Measurements from ENCODE around the gene CPA3.

CPA3 gene

DNA sequence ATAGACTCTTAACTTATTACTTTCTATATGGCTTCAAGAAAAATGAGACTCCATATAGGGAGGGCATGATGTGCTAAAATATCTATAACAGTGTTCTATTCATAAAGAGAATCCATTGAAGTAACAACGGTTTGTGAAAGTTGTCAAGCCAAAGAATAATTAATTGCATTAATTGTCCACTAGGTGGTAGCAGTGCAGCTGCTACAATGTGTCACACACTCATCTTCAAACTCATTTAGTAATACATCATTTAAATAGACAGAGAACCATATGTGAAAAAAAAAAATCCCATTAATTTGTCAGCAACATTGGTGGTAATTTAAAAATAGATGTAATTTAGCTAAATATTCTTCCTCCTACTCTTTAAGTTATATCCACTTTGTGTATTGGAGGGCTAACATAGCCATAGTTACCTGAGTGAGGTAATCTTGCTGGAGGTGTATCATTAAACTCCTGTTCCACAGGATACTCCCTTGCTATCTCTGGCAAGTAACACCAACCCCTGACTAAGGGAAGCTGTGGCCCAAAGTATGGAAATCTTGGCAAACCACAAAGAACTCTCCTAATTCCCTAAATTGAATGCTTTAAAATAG is 3.7 kb upstream of the CPA3 start:
- DNase-seq = peak in 1 of 2 donors; percentile 23

DNA sequence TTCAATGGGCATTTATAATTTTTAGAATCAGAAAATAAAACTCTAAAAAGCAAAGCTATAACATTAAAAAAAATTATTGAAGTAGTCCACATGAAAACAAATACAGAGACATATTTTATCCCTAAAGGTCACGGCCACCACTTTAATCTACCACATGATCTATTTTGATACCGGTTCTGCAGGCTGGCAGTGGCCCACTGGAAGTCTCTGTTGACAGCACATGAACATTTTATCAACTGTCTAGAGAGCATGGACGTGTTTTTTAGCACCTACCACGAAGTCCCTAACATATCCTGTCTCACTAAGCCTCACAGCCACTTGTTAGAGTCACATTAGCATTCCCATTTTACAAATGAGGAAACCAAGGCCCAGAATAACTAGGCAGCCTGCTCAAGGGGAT is 1.8 kb upstream of the CPA3 start:
- DNase-seq = no peak

DNA sequence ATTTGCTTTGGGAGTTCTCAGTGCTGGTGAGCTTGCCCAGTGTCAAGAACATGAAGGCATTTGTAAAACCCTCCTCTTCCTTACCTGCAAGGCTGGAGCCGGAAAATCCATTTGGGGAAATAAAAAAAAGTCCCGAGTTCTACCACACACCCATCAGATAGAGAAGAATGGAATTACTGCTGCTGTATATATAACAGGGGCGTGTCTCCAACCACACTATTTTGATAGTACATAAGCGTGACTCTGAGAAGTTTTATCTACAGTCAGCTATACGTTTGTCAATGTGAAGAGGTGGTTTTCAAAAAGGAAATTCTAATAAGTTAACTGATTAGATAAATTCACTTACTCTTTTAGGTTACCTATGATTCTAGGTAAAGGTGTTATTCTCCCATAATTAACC is 1.3 kb upstream of the CPA3 start:
- no peak for DNase-seq

DNA sequence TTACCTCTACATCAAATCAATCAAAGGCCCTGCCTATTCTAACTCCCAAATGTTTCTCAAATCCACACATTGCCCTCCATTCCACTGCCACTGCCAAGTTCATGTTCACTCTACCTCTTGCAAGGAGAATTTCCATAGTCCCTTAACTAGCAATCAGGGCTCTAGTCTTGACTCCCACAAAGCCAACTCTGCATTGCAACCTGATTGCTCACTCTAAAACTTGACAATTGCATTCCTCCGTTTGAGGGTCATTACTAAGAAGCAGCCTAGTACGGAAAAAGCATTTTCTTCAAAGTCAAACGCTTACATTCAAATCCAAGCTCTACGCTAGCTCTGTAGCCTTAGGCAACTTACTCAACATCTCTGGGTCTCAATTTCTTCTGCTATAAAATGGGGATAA is 1.2 kb downstream of the CPA3 start:
- DNase-seq = no peak

DNA sequence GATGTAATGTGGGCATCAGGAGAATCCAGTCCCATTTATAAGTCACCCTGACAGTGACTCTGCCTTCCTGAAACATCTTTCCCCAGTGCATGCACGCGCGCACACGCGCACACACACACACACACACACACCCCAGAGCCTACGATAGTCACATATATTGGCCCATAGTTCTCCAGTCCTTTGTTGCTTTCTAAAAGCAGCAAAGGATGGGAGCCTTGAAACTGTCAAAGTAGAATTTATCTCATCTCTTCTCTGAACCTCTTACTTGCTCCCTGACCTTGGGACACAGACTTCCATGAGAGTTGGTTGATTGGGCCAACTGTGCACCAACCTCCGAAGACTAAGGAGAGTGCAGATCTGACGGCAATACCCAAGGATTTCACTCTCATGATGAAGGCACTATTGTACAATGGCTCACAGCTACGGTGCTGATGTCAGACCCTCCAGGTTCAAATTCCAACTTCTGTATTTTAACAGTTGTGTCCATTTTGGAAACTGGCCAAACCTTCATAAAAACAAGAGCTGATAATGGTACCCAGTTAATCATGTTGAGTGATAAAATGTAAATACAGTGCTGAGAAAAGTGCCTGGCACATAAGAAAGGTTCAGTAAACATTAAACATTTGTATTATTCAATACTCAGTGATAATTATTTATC is 8.3 kb downstream of the CPA3 start:
- no peak for DNase-seq

DNA sequence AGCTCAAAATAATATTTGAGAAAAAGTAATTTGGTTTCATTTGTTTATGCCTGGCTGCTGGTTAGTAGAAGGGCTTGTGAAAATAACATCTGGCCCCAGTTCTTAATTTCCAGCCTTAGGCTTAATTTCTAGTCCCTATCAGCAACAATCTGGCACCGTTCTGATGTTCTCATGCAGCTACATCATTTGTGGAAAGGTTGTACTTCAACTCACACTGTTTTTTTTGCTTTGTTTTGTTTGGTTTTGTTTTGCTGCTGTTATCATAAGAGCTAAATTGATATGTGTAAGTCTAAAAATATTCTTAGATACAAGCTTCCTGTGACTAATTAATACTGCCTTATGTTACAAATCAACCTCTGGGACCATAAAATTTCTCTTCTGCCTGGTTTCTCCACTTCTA is 8.9 kb downstream of the CPA3 start:
- no peak for DNase-seq

DNA sequence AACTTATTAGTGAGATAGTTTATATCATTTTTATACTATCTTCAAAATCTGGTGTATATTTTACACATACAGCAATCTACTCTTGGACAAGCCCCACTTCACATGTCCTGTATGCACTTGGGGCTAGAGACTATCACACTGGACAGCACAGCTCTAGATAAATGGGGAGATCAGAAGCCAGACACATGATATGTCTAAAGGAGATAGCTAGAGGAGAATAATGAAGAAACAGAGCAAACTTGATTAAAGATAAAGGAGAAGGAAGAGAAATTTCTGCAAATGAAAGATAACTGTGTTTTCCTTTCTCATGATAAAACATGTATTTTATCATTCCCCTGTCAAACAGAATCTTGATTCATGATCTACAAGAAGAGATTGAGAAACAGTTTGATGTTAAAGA is 13.0 kb downstream of the CPA3 start:
- no peak for DNase-seq

DNA sequence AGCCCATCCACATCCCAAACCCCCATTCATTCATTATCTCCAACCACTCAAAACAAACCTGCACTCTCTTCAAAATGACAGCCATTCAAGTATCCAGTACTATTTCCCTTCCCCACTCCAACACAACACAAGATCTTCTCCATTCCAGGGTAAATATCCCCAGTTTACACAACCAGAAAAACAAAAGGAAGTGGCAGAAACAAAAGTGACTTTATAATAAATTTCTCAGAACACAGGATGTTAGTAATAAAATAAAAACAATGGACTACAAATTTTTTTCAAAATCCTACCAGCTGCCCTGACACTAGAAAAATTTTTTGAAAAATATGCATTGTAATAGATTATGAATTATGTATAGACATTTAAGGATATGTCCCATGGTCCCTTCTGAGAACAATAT is 14.2 kb downstream of the CPA3 start:
- no peak for DNase-seq

DNA sequence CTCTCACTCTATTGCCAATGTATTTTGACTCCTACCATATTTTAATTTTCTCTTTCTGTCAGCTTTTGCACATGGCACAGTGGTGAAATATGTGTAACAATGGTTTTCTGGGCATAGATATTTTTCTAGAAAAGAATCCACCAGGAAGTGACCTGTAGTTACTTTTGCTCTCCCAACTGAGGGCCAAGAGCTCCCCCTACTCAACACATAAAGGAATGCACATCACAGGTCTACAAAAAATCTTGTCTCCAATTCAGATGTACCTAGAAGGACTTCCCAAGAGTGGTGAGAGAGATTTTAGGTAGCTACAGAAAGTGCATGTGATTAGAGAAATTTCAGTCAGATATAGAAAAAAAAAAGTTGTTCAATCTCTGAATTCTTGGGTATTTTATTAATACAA is 15.6 kb downstream of the CPA3 start:
- no peak for DNase-seq

DNA sequence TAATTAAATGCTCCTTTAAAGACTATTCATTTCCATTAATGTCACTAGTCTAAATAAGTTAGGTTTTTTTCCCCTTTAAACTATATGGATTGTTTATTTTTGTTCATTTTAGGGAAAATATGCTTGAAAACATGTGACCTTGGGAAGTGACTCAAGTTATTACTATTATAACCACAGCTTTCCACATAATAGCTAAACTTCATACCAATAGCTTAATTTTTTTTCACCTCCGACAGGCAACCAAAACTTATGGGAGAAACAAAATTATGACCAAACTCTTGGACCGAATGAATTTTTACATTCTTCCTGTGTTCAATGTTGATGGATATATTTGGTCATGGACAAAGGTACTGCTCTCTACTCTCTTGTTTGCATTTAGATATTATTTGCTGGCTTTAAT is 16.2 kb downstream of the CPA3 start:
- no peak for DNase-seq

DNA sequence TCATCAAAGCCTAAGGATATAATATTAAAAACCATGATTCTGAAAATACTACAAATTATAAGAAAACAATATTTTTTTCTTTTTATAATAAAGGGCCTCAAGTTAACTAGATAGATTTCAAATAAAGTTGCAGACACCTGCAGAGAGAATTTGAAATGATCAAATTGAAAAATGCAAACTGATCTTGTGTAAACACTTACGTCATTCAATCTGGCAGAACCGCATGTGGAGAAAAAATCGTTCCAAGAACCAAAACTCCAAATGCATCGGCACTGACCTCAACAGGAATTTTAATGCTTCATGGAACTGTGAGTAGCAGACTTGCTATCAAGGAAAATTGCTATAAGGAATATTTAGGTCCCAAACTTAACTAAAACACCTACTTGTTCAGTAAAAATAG is 17.2 kb downstream of the CPA3 start:
- DNase-seq = no peak

DNA sequence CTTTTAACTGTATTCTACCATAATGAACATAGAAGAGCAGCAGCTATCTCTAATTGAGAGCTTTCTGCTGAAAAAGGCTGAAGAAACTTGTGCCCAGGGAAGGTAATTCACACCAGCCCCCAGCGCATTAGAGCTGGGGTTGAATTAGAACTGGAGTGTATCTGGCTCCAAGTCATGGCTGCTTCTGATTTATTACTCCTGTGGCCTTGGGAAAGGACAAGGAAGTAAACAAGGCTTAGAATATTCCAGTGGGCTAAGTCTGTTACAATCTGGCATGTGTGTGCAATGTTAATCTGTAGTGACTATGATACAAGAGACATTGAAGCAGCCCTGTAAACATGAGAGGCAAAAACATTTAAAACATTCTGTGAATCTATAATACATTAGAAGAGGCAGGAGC is 18.1 kb downstream of the CPA3 start:
- DNase-seq = no peak

DNA sequence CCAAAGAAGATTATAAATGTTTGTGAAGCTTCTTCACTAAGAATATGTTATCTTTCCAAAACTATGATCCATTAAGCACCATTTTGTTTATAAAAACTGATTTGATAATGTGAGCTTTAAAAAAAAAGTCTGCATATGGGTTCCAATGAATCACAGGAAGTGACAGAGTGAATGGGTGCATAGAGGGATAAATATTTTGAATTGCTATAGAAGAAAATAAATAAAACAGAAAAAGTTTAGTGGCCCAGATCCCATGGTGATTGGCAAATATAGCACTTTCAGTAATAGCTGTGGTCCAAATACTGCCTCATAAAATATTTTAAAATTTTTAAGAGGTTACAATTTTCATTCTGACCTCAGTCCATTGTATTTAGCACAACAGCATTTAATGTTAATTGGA is 19.2 kb downstream of the CPA3 start:
- no peak for DNase-seq

DNA sequence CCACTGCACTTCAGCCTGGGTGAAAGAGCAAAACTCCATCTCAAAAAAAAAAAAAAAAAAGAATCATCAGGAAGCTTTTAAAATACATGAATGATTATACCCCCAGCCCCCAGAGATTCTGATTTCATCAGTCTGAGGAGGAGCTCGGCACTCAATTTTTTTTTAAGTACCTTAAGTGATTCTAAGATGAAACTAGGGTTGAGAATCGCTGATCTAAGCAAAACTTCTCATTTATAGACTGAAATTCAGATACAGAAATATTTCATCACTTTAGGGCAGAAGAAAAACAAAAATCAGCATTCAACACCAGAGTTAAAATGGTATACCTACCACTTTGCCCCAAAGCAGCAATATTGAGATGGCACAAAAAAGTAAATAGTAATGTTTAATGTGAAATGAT is 24.7 kb downstream of the CPA3 start:
- DNase-seq = no peak

DNA sequence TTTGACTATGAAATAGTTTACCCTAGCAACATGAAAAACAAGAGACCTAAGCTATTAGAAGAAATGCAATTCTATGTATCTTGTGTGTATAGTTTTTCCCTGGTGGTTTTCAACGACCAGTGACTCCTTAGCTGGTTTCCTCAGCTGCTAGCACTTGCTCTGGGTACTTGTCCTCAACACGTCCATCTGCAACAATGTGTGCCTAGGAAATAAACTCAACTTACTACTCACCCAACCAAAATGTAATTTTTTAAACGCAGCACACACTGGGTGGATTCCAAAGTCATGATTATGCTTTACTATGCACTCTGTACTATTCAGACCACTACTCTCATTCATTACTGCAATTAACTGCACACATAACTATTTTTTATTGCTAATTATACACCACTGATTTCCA is 31.0 kb downstream of the CPA3 start:
- no peak for DNase-seq

DNA sequence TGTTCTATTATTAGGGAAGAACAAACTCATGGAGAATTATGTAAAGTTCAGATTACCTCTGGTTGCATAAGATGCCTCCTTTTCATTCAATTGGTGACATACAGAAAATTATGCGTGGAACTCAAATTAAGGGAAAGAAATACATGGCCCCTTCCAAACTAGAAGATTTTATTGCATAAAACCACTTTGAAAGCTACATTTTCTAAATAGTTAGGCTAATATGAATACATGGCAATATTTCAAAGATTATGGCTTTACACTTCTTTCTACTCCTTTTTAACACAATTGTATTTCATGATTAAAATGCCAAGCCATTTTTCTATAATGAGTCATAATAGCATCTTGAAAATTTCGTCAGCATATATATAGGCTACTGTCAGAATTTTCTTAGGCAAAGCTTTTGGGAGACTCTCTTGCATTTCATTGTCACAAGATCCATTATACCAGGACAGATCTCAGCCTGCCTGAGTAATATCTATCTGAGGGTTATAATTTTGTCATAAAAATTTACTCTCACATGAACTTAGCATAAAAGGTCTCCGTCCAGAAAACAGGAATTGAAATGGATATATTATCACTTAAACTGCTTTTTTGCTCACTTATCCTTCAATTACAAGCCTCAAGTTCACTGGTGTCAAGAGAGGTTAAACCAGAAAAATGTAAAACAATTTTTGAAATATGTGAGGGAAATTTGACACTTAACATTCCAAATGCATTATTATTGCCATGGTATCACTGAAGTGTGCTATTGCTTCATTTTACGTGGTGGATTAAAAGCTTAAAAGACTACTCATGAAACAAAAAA is 37.1 kb downstream of the CPA3 start:
- no peak for DNase-seq

DNA sequence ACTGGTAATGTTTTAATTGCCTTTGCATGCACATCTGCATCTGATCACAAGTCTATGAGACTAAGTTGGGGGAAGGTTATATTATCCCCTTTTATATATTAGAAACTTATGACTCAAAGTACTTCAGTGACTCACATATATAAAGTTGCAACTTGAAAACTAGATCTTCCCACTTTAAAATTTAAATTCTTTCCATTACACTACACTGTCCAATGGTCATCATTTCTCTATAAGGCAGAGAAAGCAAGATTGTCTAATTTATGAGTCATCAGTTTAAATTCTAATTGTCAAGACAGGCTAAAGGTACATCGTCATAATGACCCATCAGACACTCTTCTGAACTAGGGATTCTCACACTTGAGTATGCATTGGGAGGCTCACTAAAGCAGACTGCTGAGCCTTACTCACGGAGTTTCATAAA is 37.9 kb downstream of the CPA3 start:
- DNase-seq = no peak

DNA sequence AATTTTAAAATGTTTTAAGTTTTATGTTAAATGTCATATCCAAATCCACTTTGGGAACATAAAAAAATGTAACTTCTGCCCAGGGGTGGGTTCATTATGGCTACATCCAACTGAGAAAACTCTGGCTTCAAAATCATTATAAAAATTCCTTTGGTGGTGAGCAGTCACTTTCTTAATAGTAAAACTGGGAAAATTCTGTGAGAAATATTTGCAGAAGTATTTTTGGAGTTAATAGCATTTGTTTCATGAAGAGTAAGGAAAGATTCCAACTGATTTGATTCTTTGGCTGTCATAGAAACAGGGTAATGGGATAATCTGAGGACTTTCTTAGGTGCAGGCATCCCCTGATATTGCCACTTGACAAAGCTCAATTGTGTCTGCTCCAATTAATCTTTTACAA is 38.8 kb downstream of the CPA3 start:
- no peak for DNase-seq

DNA sequence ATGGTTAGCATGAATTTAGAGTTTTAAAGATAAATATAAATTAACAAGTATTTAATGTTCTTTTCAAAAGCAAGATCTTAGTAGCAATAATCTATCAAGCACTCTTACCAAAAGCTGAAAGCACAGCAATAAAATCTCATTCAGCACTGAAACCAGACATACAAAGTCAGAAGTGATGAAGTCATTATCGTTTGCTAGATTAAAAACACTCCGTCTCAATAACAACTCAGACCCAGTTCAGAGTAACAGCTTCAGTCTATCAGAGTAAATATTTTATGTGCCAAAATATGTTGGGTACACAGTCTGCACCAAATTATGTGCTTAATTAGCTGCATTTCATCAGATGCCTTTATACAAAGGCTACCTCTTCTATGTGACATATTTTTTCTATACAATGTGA is 41.6 kb downstream of the CPA3 start:
- no peak for DNase-seq

DNA sequence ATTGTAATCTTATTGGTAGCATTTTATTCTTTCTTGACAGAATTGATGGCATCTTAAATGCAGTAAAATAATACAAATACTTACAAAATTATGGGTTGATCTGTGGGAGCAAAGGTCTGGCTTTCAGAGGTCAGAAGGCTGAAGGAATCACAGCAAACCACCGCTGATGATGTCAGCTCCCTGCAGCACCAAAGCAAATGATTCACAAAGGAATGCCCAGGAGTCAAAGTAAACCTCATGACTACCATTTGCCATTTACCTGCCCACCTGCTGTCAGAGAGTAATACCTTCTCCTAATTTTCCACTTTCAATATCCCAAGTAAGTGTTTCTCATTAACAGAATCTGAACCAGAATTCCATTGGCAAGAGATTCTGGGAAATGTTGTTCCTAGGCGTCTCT is 46.1 kb downstream of the CPA3 start:
- no peak for DNase-seq

DNA sequence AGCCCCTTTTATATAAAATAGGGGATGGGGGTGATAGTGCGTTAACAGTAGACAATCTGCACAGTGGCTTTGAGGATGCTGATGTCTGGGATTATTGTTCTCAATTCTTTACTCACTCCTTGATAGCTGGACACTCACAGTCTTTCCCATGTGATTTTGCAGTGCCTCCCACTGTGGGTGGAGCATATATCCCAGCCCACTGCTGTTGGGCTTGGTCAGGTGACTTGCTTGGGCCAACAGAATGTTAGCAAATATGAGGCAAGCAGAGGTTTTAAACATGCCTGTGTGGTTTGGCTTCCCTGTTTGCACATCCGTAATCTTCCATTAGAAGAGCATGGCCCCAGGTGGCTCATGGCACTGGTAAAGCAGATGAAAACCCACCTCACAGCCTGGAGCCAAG is 46.5 kb downstream of the CPA3 start:
- DNase-seq = no peak

DNA sequence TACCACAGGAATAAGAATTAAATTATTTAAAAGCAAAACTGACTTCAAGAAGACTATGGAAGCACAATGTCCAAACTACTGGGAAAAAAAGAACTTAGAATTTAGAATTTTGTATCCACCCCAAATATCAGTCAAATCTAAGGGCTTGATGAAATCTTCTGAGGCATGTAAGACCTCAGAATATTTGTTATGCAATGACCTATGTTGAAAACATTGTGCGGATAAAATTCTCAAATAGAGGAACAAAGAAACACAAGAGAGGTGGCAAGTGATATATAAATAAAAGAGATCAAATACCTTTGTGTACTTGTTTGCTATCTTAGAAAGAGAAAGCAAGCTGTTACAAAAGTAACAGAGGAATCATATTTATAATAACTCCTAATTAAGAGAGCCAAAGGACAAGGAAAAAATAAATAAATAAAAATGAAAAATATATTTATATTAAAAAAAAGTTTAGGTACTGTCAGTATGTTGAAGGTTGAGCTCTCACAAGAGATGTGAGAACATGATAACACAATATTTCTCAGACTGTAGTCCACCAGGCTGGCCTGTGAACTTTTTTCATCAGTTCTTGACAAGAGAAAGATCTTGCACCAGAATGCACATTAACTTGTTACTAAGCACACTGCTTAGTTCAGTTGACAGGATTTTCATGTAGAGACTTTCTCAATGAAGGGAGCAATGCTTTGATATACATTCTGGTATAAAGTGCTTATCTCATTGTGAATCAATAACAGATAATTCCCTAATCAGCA is 50.0 kb downstream of the CPA3 start:
- no peak for DNase-seq

DNA sequence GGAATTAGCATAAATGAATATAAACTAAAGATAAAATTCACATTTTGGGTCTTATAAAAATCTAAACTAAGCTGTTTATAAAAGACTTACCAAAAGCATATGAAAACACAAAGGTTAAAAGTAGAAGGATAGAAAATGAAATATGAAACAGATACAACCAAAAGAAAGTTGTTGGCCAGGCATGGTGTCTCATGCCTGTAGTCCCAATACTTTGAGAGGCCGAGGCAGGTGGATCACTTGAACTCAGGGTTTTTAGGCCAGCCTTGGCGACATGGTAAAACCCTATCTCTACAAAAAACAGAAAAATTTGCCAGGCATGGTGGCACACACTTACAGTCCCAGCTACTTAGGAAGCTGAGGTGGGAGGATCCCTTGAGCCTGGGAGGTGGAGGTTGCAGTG is 51.0 kb downstream of the CPA3 start:
- DNase-seq = no peak

DNA sequence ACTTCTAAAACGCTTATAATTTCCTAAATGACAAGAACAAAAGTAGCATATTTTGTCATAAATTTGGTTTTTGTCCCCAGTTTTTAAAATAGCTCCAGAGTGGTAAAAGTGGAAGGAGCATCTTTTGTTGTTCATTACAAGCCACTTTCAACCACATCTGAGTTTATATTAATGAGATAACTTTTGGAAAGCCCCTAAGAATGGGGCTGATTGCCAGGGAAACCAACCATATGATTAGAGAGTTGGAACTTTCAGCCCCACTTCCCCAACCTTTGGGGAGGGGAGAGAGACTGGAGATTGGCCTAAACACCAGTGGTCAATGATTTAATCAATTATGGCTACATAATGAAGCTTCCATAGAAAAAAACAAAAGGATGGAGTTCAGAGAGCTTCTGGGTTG is 57.4 kb downstream of the CPA3 start:
- DNase-seq = no peak

All from CD4-positive, alpha-beta T cell treated with Interleukin-1 beta for 1 hour (primary cell).